ENCODE measurements around the gene ZNF526. TPM values are rescaled to one million over a fixed set of nuclear protein-coding genes. Genes with fewer than 3 reads are reported as not detected.

Gene ZNF526
- total and polyA plus RNA-seq, 9 of the 15 experiments (the other 6 are each of a cell fraction or from before 2014, with no cell fraction given), result 1.3 to 17.9 (median 6.2) TPM

DNA sequence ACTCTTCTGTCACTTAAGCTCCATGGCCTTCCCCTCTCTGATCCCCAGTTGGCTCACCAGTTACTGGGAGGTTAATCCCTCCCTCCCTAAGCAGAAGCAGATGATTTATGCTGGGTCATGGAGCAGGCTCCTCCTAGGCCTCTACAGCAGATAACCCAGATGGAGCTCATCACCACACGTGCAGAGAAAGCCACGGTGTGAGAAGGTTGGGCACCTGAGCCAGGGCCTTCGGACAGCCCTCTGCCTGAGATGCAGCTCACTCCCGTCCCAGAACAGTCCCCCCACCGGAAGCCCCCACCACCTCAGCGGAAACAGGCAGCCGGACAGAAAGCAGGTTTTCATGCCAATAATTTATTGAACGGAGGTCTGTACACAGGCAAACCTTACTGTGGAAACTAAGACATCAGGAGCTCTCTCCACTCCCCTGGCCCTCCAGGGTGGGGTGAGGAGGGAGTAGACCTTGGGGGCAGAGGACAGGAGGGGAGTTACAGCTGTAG lies 9.8 kb downstream of the ZNF526 start (continued):
- TF ChIP-seq, protein P1, sequence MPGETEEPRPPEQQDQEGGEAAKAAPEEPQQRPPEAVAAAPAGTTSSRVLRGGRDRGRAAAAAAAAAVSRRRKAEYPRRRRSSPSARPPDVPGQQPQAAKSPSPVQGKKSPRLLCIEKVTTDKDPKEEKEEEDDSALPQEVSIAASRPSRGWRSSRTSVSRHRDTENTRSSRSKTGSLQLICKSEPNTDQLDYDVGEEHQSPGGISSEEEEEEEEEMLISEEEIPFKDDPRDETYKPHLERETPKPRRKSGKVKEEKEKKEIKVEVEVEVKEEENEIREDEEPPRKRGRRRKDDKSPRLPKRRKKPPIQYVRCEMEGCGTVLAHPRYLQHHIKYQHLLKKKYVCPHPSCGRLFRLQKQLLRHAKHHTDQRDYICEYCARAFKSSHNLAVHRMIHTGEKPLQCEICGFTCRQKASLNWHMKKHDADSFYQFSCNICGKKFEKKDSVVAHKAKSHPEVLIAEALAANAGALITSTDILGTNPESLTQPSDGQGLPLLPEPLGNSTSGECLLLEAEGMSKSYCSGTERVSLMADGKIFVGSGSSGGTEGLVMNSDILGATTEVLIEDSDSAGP (CRISPR knock-in tag; IDR thresholded peaks at IDR 0.05), result no peak
- TF ChIP-seq CCAR2 (IDR thresholded peaks at IDR 0.05; ENCODE audit: low read depth, low read length), result no peak
- TF ChIP-seq, protein P2, sequence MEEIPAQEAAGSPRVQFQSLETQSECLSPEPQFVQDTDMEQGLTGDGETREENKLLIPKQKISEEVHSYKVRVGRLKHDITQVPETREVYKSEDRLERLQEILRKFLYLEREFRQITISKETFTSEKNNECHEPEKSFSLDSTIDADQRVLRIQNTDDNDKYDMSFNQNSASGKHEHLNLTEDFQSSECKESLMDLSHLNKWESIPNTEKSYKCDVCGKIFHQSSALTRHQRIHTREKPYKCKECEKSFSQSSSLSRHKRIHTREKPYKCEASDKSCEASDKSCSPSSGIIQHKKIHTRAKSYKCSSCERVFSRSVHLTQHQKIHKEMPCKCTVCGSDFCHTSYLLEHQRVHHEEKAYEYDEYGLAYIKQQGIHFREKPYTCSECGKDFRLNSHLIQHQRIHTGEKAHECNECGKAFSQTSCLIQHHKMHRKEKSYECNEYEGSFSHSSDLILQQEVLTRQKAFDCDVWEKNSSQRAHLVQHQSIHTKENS (CRISPR knock-in tag; IDR thresholded peaks at IDR 0.05), result no peak
- TF ChIP-seq, protein P3, sequence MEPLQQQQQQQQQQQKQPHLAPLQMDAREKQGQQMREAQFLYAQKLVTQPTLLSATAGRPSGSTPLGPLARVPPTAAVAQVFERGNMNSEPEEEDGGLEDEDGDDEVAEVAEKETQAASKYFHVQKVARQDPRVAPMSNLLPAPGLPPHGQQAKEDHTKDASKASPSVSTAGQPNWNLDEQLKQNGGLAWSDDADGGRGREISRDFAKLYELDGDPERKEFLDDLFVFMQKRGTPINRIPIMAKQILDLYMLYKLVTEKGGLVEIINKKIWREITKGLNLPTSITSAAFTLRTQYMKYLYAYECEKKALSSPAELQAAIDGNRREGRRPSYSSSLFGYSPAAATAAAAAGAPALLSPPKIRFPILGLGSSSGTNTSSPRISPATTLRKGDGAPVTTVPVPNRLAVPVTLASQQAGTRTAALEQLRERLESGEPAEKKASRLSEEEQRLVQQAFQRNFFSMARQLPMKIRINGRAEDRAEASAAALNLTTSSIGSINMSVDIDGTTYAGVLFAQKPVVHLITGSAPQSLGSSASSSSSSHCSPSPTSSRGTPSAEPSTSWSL (CRISPR knock-in tag; IDR thresholded peaks at IDR 0.05; ENCODE audit: borderline replicate concordance), result no peak
- no peak for TF ChIP-seq NUFIP1 (IDR thresholded peaks at IDR 0.05; ENCODE audit: partially characterized antibody)
- no peak for TF ChIP-seq ZNF347 (CRISPR knock-in tag; IDR thresholded peaks at IDR 0.05; ENCODE audit: low read depth)
- TF ChIP-seq ZNF407 (IDR thresholded peaks at IDR 0.05; ENCODE audit: low read depth), result no peak
- no peak for TF ChIP-seq ILF3 (IDR thresholded peaks at IDR 0.05; ENCODE audit: borderline replicate concordance)
- TF ChIP-seq CBFA2T3 (IDR thresholded peaks at IDR 0.05), result peak; percentile 42
- TF ChIP-seq ZNF408 (CRISPR knock-in tag; IDR thresholded peaks at IDR 0.05; ENCODE audit: low read depth), result no peak

All from K562 (cell line).